Coronary artery (tissue), 2 donors: Measurements from ENCODE around the gene MARK1.
"Not testable (repeated sequence)": the region's sequence is repeated elsewhere in the genome, so short reads cannot be mapped to it uniquely, and the experiment has no call there.

Source experiments
- DNase-seq: peaks from one replicate; pipeline ENCODE4 v3.0.0-alpha.2; 2017; ENCODE audit warnings: low spot score
- H3K27ac ChIP-seq, 2 donors: fragments of 200-600 bp; sonication (generic); one replicate each; pipeline ENCODE4 v1.5.1; 2016 to 2019
- H3K4me3 ChIP-seq: fragments of 200-600 bp; sonication (generic); 2 replicates; pipeline ENCODE4 v1.5.1; 2016; ENCODE audit warnings: mild to moderate bottlenecking, moderate library complexity
- TF ChIP-seq, protein P1 (sequence below): fragments of 200-600 bp; sonication (generic); IDR thresholded peaks from one replicate; pipeline ENCODE4 v1.5.1; 2019; ENCODE audit warnings: antibody characterized with exemption

MARK1 gene

DNA sequence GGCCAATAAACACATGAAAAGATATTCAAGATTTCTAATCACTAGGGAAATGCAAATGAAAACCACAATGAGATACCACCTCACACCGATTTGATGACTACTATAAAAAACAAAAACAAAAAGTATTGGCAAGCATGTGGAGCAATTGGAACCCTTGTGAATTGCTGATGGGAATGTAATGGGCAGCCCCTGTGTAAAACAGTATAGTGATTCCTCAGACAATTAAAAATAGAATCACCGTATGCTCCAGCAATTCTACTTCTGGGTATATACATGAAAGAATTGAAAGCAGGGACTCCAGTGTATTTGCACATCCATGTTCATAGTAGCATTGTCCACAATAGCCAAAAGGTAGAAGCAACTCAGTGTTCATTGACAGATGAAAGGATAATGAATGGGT is 149.3 kb downstream of the MARK1 start:
- no peak for DNase-seq
- no peak overlapping the region for H3K27ac ChIP-seq
- H3K4me3 ChIP-seq: no peak overlapping the region
- TF ChIP-seq, protein P1, sequence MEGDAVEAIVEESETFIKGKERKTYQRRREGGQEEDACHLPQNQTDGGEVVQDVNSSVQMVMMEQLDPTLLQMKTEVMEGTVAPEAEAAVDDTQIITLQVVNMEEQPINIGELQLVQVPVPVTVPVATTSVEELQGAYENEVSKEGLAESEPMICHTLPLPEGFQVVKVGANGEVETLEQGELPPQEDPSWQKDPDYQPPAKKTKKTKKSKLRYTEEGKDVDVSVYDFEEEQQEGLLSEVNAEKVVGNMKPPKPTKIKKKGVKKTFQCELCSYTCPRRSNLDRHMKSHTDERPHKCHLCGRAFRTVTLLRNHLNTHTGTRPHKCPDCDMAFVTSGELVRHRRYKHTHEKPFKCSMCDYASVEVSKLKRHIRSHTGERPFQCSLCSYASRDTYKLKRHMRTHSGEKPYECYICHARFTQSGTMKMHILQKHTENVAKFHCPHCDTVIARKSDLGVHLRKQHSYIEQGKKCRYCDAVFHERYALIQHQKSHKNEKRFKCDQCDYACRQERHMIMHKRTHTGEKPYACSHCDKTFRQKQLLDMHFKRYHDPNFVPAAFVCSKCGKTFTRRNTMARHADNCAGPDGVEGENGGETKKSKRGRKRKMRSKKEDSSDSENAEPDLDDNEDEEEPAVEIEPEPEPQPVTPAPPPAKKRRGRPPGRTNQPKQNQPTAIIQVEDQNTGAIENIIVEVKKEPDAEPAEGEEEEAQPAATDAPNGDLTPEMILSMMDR: no peak

DNA sequence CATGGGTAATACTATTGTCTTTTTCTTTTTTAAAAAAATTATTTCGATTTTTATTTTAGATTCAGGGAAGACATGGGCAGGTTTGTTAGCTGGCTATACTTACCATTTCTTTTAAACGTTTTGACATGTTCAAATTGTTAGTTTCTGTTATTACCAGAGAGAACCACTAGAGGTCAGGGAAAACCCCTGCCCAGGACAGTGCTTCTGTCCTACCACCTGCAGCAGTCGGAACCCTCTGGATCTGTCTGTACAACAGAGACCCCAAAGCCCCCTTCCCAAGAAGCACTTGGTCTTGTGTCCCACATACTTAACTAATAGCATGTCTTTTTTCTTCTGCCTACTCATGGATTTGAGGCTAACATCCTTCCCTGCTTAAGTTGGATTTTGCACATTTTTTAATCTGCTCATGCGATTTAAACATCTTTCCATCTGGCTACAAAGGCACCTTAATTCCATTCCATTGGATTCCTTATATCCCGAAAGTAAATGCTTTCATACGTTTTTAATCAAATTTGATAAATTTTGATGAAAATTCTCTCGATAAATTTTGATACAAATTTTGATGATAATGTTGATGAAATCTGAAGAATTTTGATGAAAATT is 152.2 kb downstream of the MARK1 start:
- TF ChIP-seq, protein P1: peak; percentile 49

DNA sequence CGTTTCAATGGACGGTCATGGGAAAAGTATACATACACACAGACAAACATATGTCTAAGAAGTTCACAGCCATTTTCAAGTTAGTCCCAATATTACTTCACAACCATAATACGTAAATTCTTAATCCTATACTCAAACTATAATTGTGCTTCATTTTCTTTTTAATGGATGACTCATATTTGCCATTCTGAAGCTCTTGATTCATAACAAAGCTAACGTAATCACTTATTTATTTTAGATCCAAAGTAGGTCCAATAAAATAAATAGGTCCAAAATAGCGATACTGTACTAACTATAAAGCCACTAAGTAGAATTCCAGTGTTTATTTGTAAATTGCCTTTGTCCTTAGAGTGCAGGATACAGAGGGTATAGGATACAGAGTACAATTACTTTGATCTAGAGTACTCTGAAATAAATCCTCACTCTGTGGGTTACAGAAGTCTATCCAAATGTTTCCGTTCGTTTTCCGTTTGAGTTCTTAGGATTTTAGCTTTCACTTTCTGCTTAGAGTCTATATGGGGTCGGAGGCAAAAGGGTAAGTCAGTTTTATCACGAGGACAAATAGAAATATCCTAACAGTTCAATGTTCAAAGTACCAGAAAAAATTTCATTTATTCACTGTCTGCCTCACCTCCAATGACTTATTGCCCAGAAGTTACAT is 153.4 kb downstream of the MARK1 start:
- no peak overlapping the region for H3K4me3 ChIP-seq
- H3K27ac ChIP-seq: no peak overlapping the region
- DNase-seq: no peak
- TF ChIP-seq, protein P1: no peak

More for the DNA sequence above, 152.2 kb downstream of the MARK1 start:
- H3K4me3 ChIP-seq: no peak overlapping the region
- no peak for DNase-seq
- H3K27ac ChIP-seq: no peak overlapping the region

DNA sequence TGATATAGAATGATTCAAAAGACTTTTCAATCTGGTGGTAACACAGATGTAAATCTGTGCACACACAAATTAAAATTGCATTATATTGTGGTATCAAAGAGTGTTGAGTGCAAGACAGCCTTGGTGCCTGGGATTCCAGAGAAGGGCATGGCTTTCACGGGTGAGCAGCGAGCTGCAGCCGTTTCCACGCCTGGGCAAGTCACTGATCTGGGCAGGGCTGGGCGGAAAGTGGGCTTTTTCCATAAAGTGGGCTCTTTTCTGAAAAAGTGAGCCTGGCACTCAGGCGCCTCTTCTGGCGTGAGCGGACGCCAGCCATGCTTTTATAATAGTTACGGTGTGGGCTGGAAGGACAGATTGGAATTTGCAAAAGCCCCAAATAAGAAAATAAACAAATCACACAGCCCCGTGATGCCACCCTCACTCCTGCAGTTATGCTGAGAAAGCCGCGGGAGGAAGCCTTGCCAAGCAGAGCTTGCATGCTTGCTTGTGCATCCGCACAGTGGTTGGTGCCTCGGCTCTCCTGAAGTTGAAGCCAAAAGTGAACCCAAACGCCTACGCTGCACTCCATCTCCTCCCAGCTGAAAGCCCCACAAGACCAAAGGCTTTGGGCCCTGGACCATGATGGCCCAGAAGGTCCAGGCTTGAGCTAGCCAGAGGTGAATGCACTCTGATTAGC is 155.1 kb downstream of the MARK1 start:
- no peak overlapping the region for H3K27ac ChIP-seq
- no peak overlapping the region for H3K4me3 ChIP-seq
- TF ChIP-seq, protein P1: no peak
- DNase-seq: no peak

DNA sequence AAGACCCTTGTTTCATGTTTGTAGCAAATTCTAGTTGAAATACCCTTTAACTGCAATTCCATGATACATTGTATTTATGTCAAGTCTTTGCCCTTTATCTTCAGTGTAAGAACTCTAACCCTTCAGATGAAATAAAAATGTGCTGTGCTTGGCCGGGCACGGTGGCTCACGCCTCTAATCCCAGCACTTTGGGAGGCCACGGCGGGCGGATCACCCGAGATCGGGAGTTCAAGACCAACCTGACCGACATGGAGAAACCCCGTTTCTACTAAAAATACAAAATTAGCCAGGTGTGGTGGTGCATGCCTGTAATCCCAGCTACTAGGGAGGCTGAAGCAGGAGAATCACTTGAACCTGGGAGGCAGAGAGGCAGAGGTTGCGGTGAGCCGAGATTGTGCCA is 155.8 kb downstream of the MARK1 start:
- DNase-seq, H3K27ac ChIP-seq, H3K4me3 ChIP-seq: not testable (repeated sequence)

DNA sequence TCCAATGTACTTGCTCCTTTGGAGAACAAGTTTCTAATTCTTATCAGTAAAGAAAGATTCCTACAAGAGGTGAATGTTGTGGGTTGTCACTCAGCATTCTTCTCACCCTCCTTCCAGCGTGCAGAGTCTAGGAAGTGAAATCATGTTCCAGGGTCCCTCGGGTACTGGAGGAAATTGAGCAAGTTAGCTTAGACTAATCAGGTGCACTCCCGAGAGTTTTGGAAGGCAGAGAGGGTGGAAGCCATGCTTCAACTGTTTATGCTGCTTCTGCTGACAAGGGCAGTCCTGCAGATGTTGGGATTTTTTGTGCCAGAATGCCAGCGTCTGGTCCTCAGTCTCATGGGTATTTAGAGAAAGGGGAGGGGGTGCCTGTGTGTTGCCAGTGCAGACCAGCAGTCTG is 157.0 kb downstream of the MARK1 start:
- no peak for DNase-seq
- Histone ChIP-seq H3K27ac (no peak overlapping the region), H3K4me3 (no peak overlapping the region)
- TF ChIP-seq, protein P1: no peak

DNA sequence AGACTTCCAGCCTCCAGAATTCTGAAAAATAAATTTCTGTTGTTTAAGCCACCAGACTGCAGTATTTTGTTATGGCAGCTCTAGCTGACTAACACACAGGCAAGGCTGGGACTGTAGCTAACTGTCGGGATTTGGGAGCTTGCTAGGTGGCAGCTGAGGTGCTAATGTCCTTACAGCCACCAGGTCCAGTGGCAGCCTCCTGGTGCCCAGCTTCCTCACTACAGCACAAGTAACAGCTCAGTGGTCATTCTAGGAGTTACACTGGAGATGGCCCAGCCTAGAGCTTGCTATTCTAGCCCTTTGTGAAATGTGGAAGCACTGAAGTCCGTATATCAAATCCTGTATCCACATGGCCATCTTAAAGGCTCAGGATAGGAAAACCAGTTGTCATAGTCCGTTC is 157.9 kb downstream of the MARK1 start:
- TF ChIP-seq, protein P1: no peak
- Histone ChIP-seq H3K4me3 (no peak overlapping the region), H3K27ac (no peak overlapping the region)
- no peak for DNase-seq
